Islet of Langerhans (tissue), 1 donor: Measurements from ENCODE around the gene PAX9.

Source experiments
- FAIRE-seq: peaks from one replicate; lab custom pipeline; 2011; peaks lifted over from hg19 to GRCh38; lab: Jason Lieb, UNC

The PAX9 gene

GRCh38 chr14:36655963-36656686, 5.5 kb upstream of the PAX9 start:
- FAIRE-seq = no peak

GRCh38 chr14:36656687-36657398, 4.8 kb upstream of the PAX9 start:
- FAIRE-seq = no peak

- FAIRE-seq = no peak
These were observed 4.1 kb upstream of the PAX9 start for GRCh38 chr14:36657399-36658122.

GRCh38 chr14:36658123-36659009, 3.3 kb upstream of the PAX9 start:
- no peak for FAIRE-seq

- no peak for FAIRE-seq
These were observed 2.4 kb upstream of the PAX9 start for GRCh38 chr14:36659010-36659821.

GRCh38 chr14:36659822-36660735, 1.6 kb upstream of the PAX9 start:
- no peak for FAIRE-seq

GRCh38 chr14:36660736-36661505, 739 bp upstream of the PAX9 start:
- no peak for FAIRE-seq

- no peak for FAIRE-seq
These were observed 540 bp downstream of the PAX9 start for GRCh38 chr14:36662258-36662542.

GRCh38 chr14:36662543-36663403, 1.1 kb downstream of the PAX9 start:
- FAIRE-seq = no peak

- no peak for FAIRE-seq
These were observed 2.0 kb downstream of the PAX9 start for GRCh38 chr14:36663404-36664321.

- no peak for FAIRE-seq
These were observed 2.9 kb downstream of the PAX9 start for GRCh38 chr14:36664322-36665193.

GRCh38 chr14:36665887-36666415, 4.3 kb downstream of the PAX9 start:
- FAIRE-seq = no peak

GRCh38 chr14:36666416-36667206, 5.0 kb downstream of the PAX9 start:
- FAIRE-seq = no peak

- FAIRE-seq = no peak
These were observed 6.0 kb downstream of the PAX9 start for GRCh38 chr14:36667679-36668078.

GRCh38 chr14:36671149-36671548, 9.5 kb downstream of the PAX9 start:
- FAIRE-seq = no peak
